ENCODE measurements around the gene NUDT2. TPM values are rescaled to one million over a fixed set of nuclear protein-coding genes. Genes with fewer than 3 reads are reported as not detected.
"Not testable (repeated sequence)": the region's sequence is repeated elsewhere in the genome, so short reads cannot be mapped to it uniquely, and the experiment has no call there.

The NUDT2 gene
- total and polyA plus RNA-seq, 10 of the 15 experiments (the other 5 are each of a cell fraction or from before 2014, with no cell fraction given), result 24.5 to 55.1 (median 33.6) TPM

DNA sequence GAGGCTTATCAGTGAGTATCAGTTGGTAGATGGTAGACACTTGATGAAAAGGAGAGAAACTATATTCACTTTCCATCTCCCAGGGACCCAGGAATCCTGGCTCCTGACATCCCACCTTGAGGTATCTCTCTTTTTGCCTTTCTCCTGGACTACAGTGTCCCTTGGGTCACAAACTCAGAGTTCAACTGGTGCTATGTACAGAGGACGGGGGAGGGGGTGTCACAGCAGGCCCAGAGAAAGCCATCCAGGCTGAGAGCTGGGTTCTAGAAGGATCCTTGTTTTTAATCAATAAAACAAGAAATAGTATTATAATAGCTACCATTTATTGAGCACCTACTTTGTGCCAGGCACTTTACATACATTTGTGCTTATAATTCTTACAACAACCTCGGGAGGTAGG, 37.0 kb downstream of the NUDT2 start:
- H4K20me1 ChIP-seq (ENCODE audit: control insufficient read depth, insufficient read depth), result no peaks in the 10 kb centered on the region
- DNase-seq (ENCODE audit: low read depth, low spot score) (no peak), ATAC-seq (no peak), FAIRE-seq (no peak)
- H2AFZ ChIP-seq (ENCODE audit: control insufficient read depth, low read depth, low read length), result no peak overlapping the region
- H3K9me3 ChIP-seq (replicated peaks; ENCODE audit: control insufficient read depth, insufficient read depth, low read length), result peaks cover 2% of the 10 kb centered on the region; the same call in 1 of the 3 replicates
- in situ Hi-C loops (cut with MboI), result no loop called here
- WGBS (ENCODE audit: insufficient coverage, insufficient replicate concordance, low lambda C conversion rate, missing lambda C conversion rate), result 41% methylated on average over 2 of the region's 2 CpGs
- H3K27me3 ChIP-seq (replicated peaks in 1 of 2; ENCODE audit: control insufficient read depth in 2 of 2, insufficient read depth in 2 of 2, low read length in 1 of 2), result no peaks in the 10 kb centered on the region
- ChIA-PET CTCF (interaction anchor here (0.9 kb wide), 1 partner anchor 37 kb away, joined by 3 read pairs; no protein-coding TSS in a partner anchor), POLR2A (no interaction called here), RAD21 (ENCODE audit: unreplicated experiment) (no interaction called here), SMC1A (ENCODE audit: uncharacterized antibody, unreplicated experiment) (no interaction called here)
- no peaks in the 10 kb centered on the region for H3K79me2 ChIP-seq (ENCODE audit: control insufficient read depth, insufficient read depth, low read length)
- H3K4me2 ChIP-seq (ENCODE audit: control insufficient read depth, insufficient read depth), result no peak overlapping the region
- no peak overlapping the region for H3K4me3 ChIP-seq
- no peak overlapping the region for H3K27ac ChIP-seq (ENCODE audit: control insufficient read depth, insufficient read depth)
- H3K4me1 ChIP-seq (ENCODE audit: control insufficient read depth, insufficient read depth, low read length), result no peaks in the 10 kb centered on the region
- no peak overlapping the region for H3K9ac ChIP-seq (ENCODE audit: control insufficient read depth, insufficient read depth, low read length)
- intact Hi-C loops (cut with micrococcal nuclease; ENCODE audit: unreplicated experiment), result no loop called here
- no peak for TF ChIP-seq WRNIP1 (IDR thresholded peaks at IDR 0.05; ENCODE audit: borderline replicate concordance, low read depth, low read length)
- no TSS peak for BruUV-seq (replicated peaks)
- no peaks in the 10 kb centered on the region for H3K36me3 ChIP-seq (ENCODE audit: control insufficient read depth in 2 of 2, insufficient read depth in 2 of 2, low read length in 1 of 2)

- H3K27ac ChIP-seq (ENCODE audit: control insufficient read depth, insufficient read depth); H3K9me3 ChIP-seq (replicated peaks; ENCODE audit: control insufficient read depth, insufficient read depth, low read length); CTCF ChIA-PET; SMC1A ChIA-PET (ENCODE audit: uncharacterized antibody, unreplicated experiment); H3K79me2 ChIP-seq (ENCODE audit: control insufficient read depth, insufficient read depth, low read length); H3K4me3 ChIP-seq; H4K20me1 ChIP-seq (ENCODE audit: control insufficient read depth, insufficient read depth); H3K9ac ChIP-seq (ENCODE audit: control insufficient read depth, insufficient read depth, low read length); intact Hi-C loops (cut with micrococcal nuclease; ENCODE audit: unreplicated experiment); POLR2A ChIA-PET; RAD21 ChIA-PET (ENCODE audit: unreplicated experiment); BruUV-seq (replicated peaks); H3K4me1 ChIP-seq (ENCODE audit: control insufficient read depth, insufficient read depth, low read length); in situ Hi-C loops (cut with MboI); H3K4me2 ChIP-seq (ENCODE audit: control insufficient read depth, insufficient read depth); H3K27me3 ChIP-seq (replicated peaks in 1 of 2; ENCODE audit: control insufficient read depth in 2 of 2, insufficient read depth in 2 of 2, low read length in 1 of 2); DNase-seq (ENCODE audit: low read depth, low spot score); H3K36me3 ChIP-seq (ENCODE audit: control insufficient read depth in 2 of 2, insufficient read depth in 2 of 2, low read length in 1 of 2); FAIRE-seq; H2AFZ ChIP-seq (ENCODE audit: control insufficient read depth, low read depth, low read length); ATAC-seq: not testable (repeated sequence)
- 13% methylated on average over 3 of the region's 3 CpGs for WGBS (ENCODE audit: insufficient coverage, insufficient replicate concordance, low lambda C conversion rate, missing lambda C conversion rate)
Measured at GRCh38 chr9:34367751-34368410, 38.5 kb downstream of the NUDT2 start.

DNA sequence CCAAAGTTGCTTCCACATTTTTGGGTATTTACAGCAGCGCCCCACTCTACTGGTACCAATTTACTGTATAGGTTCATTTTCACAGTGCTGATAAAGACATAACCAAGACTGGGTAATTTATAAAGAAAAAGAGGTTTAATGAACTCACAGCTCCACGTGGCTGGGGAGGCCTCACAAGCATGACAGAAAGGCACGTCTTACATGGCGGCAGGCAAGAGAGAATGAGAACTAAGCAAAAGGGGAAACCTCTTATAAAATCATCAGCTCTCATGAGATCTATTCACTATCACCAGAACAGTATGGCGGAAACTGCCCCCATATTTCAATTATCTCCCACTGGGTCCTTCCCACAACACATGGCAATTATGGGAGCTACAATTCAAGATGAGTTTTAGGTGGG, 39.4 kb downstream of the NUDT2 start:
- POLR2A ChIA-PET; H3K27ac ChIP-seq (ENCODE audit: control insufficient read depth, insufficient read depth); in situ Hi-C loops (cut with MboI); RAD21 ChIA-PET (ENCODE audit: unreplicated experiment); H3K9ac ChIP-seq (ENCODE audit: control insufficient read depth, insufficient read depth, low read length); FAIRE-seq; H4K20me1 ChIP-seq (ENCODE audit: control insufficient read depth, insufficient read depth); H3K9me3 ChIP-seq (replicated peaks; ENCODE audit: control insufficient read depth, insufficient read depth, low read length); ATAC-seq; H3K27me3 ChIP-seq (replicated peaks in 1 of 2; ENCODE audit: control insufficient read depth in 2 of 2, insufficient read depth in 2 of 2, low read length in 1 of 2); H3K4me2 ChIP-seq (ENCODE audit: control insufficient read depth, insufficient read depth); DNase-seq (ENCODE audit: low read depth, low spot score); BruUV-seq (replicated peaks); H3K4me3 ChIP-seq; intact Hi-C loops (cut with micrococcal nuclease; ENCODE audit: unreplicated experiment); H3K79me2 ChIP-seq (ENCODE audit: control insufficient read depth, insufficient read depth, low read length); H3K4me1 ChIP-seq (ENCODE audit: control insufficient read depth, insufficient read depth, low read length); H3K36me3 ChIP-seq (ENCODE audit: control insufficient read depth in 2 of 2, insufficient read depth in 2 of 2, low read length in 1 of 2); SMC1A ChIA-PET (ENCODE audit: uncharacterized antibody, unreplicated experiment); H2AFZ ChIP-seq (ENCODE audit: control insufficient read depth, low read depth, low read length): not testable (repeated sequence)
- WGBS (ENCODE audit: insufficient coverage, insufficient replicate concordance, low lambda C conversion rate, missing lambda C conversion rate), result 62% methylated on average over 5 of the region's 5 CpGs
- CTCF ChIA-PET, result interaction anchor here (2.5 kb wide), 1 partner anchor 11 kb away, joined by 7 read pairs; no protein-coding TSS in a partner anchor
